ENCODE data around the gene FAM3C. TPM values are rescaled to one million over a fixed set of nuclear protein-coding genes. Genes with fewer than 3 reads are reported as not detected.

FAM3C gene
- polyA plus RNA-seq, 1 donor: 307 TPM

- H3K9me3 ChIP-seq (ENCODE audit: control insufficient read depth, low read depth, low read length): no peaks in the 10 kb centered on the region
- H3K27me3 ChIP-seq (ENCODE audit: control insufficient read depth, insufficient read depth, low read length): no peaks in the 10 kb centered on the region
- no peaks in the 10 kb centered on the region for H3K36me3 ChIP-seq (ENCODE audit: control insufficient read depth, insufficient read depth, low read length)
- WGBS (ENCODE audit: insufficient coverage, low lambda C conversion rate): no CpG with 5 or more reads among the region's 1 CpG
- no peak overlapping the region for H3K4me3 ChIP-seq (ENCODE audit: low read length)
- peak overlapping the region; percentile 61 for H3K27ac ChIP-seq (ENCODE audit: low read length)
- H3K4me1 ChIP-seq (ENCODE audit: control insufficient read depth, insufficient read depth, low read length): peaks cover 23% of the 10 kb centered on the region
- DNase-seq: peak; percentile 56 to 85
Measured at GRCh38 chr7:121414436-121414835, 18.3 kb upstream of the FAM3C start.

DNA sequence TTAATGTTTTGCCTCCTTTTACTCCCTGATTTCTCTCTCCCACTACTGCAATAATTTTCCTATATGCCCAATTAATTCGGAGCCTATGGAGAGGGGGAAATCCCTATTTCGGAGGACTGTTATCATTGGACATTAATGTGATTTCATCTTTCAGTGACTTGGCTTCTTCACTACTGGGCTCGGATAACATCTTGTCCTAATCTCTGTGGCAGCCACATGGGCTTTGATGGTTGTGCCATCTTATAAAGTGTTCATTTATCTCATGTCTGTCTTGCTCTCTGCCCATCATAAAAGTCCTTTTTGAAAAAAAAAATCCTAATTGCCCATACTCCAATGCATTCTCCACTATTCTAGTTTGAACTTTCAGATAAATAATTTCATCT lies 15.5 kb upstream of the FAM3C start:
- no peak overlapping the region for H3K27ac ChIP-seq (ENCODE audit: low read length)
- H3K36me3 ChIP-seq (ENCODE audit: control insufficient read depth, insufficient read depth, low read length): no peaks in the 10 kb centered on the region
- DNase-seq: no peak
- H3K4me1 ChIP-seq (ENCODE audit: control insufficient read depth, insufficient read depth, low read length): peaks cover 20% of the 10 kb centered on the region
- H3K27me3 ChIP-seq (ENCODE audit: control insufficient read depth, insufficient read depth, low read length): no peaks in the 10 kb centered on the region
- H3K9me3 ChIP-seq (ENCODE audit: control insufficient read depth, low read depth, low read length): no peaks in the 10 kb centered on the region
- 100% methylated on average over 1 of the region's 3 CpGs for WGBS (ENCODE audit: insufficient coverage, low lambda C conversion rate)
- H3K4me3 ChIP-seq (ENCODE audit: low read length): no peak overlapping the region

DNA sequence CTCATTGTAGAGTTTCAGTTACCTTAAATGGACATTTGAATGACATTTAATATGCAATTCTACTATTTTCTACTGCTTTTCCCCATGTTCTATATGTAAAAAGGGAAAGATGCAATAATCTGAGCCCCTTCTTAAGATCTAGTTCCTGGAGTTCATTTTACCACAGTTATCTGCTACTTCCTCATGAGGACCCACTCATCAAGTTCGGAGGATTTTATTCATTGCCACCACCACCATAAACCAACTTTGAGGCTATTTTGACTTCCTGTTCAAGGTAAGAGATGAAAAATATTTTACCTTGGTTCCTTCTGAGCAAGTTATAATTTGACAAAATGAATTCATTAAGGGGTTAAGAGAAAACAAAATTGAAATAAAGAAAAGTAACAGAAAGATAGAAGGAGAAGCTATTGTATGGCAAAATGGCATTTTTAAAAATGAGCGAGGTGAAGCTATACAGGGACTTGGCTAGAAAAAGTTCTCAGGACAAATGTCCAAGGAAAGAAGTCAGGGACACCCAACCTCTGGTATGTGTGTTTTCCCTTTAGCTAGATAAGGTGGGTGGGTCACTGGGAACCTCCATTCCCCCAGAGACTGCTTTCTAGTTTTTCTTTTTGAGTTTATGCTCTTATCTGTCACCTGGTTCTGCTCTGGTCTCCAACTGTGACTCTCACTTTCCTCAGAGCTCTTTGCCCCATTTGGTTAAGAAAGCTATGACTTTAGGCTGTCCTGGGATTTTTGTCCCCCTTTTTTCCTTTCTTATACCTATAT lies 14.9 kb upstream of the FAM3C start:
- no peak overlapping the region for H3K4me3 ChIP-seq (ENCODE audit: low read length)
- H3K4me1 ChIP-seq (ENCODE audit: control insufficient read depth, insufficient read depth, low read length): peaks cover 24% of the 10 kb centered on the region
- H3K27me3 ChIP-seq (ENCODE audit: control insufficient read depth, insufficient read depth, low read length): no peaks in the 10 kb centered on the region
- peak; percentile 26 to 52 for DNase-seq
- no CpG with 5 or more reads among the region's 2 CpGs for WGBS (ENCODE audit: insufficient coverage, low lambda C conversion rate)
- no peak overlapping the region for H3K27ac ChIP-seq (ENCODE audit: low read length)
- H3K36me3 ChIP-seq (ENCODE audit: control insufficient read depth, insufficient read depth, low read length): no peaks in the 10 kb centered on the region
- H3K9me3 ChIP-seq (ENCODE audit: control insufficient read depth, low read depth, low read length): no peaks in the 10 kb centered on the region

DNA sequence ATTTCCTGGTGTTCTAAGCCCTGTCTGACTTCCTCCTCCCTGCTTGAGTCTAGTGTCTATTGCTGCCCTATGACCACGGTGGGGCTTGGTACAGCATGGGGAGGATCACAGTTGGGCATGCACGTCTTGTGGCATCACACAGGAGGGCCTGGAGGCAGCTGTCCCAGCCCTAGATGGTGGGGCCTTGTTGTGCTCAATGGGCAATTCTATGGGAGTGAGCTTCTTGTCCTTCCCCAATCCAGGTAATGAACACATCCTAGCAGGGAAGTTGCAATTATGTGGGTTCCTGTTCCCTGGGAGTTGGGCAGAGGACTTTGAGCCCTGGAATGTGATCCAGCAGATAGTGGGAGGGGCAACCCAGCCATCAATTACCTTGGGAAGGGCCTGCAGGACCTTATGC lies 10.8 kb upstream of the FAM3C start:
- H3K4me3 ChIP-seq (ENCODE audit: low read length): no peak overlapping the region
- DNase-seq: peak; percentile 30 to 81
- WGBS (ENCODE audit: insufficient coverage, low lambda C conversion rate): no CpG with 5 or more reads among the region's 2 CpGs
- H3K9me3 ChIP-seq (ENCODE audit: control insufficient read depth, low read depth, low read length): no peaks in the 10 kb centered on the region
- H3K36me3 ChIP-seq (ENCODE audit: control insufficient read depth, insufficient read depth, low read length): no peaks in the 10 kb centered on the region
- peak overlapping the region; percentile 23 for H3K27ac ChIP-seq (ENCODE audit: low read length)
- H3K27me3 ChIP-seq (ENCODE audit: control insufficient read depth, insufficient read depth, low read length): no peaks in the 10 kb centered on the region
- peaks cover 22% of the 10 kb centered on the region for H3K4me1 ChIP-seq (ENCODE audit: control insufficient read depth, insufficient read depth, low read length)

GRCh38 chr7:121406461-121406860 lies 10.4 kb upstream of the FAM3C start:
- peaks cover 20% of the 10 kb centered on the region for H3K4me1 ChIP-seq (ENCODE audit: control insufficient read depth, insufficient read depth, low read length)
- DNase-seq: no peak
- no peak overlapping the region for H3K4me3 ChIP-seq (ENCODE audit: low read length)
- no peaks in the 10 kb centered on the region for H3K9me3 ChIP-seq (ENCODE audit: control insufficient read depth, low read depth, low read length)
- H3K27ac ChIP-seq (ENCODE audit: low read length): peak overlapping the region; percentile 23
- no CpG with 5 or more reads among the region's 5 CpGs for WGBS (ENCODE audit: insufficient coverage, low lambda C conversion rate)
- no peaks in the 10 kb centered on the region for H3K36me3 ChIP-seq (ENCODE audit: control insufficient read depth, insufficient read depth, low read length)
- H3K27me3 ChIP-seq (ENCODE audit: control insufficient read depth, insufficient read depth, low read length): no peaks in the 10 kb centered on the region

DNA sequence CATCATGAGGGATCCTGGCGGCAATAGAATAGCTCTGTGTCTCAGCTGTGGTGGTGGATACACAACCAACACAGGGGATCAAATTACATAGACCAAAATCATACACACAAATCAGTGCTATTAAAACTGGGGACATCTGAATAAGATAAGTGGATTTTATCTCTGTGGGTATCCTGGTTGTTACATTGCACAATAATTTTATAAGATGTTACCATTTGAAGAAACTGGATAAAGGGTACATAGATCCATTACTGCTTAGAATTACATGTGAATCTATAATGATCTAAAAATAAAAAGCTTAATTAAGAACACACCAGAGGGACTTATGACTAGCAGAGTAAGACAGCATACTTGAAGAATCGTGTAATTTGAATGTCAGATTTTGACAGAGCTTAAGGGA lies 8.2 kb upstream of the FAM3C start:
- H3K4me3 ChIP-seq (ENCODE audit: low read length): no peak overlapping the region
- peaks cover 14% of the 10 kb centered on the region for H3K4me1 ChIP-seq (ENCODE audit: control insufficient read depth, insufficient read depth, low read length)
- no peak for DNase-seq
- H3K36me3 ChIP-seq (ENCODE audit: control insufficient read depth, insufficient read depth, low read length): no peaks in the 10 kb centered on the region
- 100% methylated on average over 1 of the region's 2 CpGs for WGBS (ENCODE audit: insufficient coverage, low lambda C conversion rate)
- H3K9me3 ChIP-seq (ENCODE audit: control insufficient read depth, low read depth, low read length): no peaks in the 10 kb centered on the region
- no peaks in the 10 kb centered on the region for H3K27me3 ChIP-seq (ENCODE audit: control insufficient read depth, insufficient read depth, low read length)
- no peak overlapping the region for H3K27ac ChIP-seq (ENCODE audit: low read length)

DNA sequence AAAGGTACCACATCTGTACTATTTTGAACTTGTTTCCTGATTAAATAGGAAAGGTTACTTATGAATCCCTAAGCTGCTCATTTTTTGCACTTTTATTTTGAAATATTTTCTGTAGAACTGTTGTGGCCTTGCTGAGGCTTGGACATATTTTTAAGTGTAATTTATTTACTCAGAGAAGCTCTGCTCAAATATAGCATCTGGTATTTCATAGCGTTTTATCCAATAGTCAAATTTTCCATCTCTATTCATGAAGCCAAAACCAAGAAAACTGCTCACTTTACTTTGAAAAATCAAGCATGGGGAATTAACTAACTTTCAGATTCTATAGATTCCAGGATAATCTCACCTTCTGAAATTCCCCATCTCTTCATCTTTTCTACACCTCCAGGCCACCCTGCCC lies 6.6 kb upstream of the FAM3C start:
- DNase-seq: no peak
- Histone ChIP-seq H3K27ac (ENCODE audit: low read length) (no peak overlapping the region), H3K36me3 (ENCODE audit: control insufficient read depth, insufficient read depth, low read length) (no peaks in the 10 kb centered on the region), H3K4me3 (ENCODE audit: low read length) (no peak overlapping the region), H3K9me3 (ENCODE audit: control insufficient read depth, low read depth, low read length) (no peaks in the 10 kb centered on the region), H3K4me1 (ENCODE audit: control insufficient read depth, insufficient read depth, low read length) (peaks cover 19% of the 10 kb centered on the region), H3K27me3 (ENCODE audit: control insufficient read depth, insufficient read depth, low read length) (no peaks in the 10 kb centered on the region)
- no CpG with 5 or more reads among the region's 1 CpG for WGBS (ENCODE audit: insufficient coverage, low lambda C conversion rate)

DNA sequence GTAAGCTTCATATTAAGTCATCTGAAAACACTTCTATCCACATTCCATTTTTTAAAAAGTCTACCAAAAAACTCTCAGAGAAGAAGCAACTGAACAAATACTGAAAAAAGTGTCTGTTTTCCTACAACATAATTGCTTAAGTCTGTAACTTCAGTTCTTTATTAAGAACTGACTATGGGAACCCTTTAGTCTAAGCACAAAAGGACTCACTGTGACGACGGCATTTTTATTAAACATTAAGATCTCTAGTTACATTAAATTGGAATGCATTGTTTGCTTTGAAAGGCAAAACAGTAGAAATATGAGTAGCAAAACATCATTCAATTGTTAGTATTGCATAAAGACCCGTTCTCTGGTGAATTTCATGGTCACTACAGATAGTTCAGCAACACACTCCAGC lies 5.8 kb upstream of the FAM3C start:
- no peak for DNase-seq
- no peak overlapping the region for H3K27ac ChIP-seq (ENCODE audit: low read length)
- WGBS (ENCODE audit: insufficient coverage, low lambda C conversion rate): no CpG with 5 or more reads among the region's 3 CpGs
- no peaks in the 10 kb centered on the region for H3K9me3 ChIP-seq (ENCODE audit: control insufficient read depth, low read depth, low read length)
- no peak overlapping the region for H3K4me3 ChIP-seq (ENCODE audit: low read length)
- H3K4me1 ChIP-seq (ENCODE audit: control insufficient read depth, insufficient read depth, low read length): peaks cover 19% of the 10 kb centered on the region
- no peaks in the 10 kb centered on the region for H3K27me3 ChIP-seq (ENCODE audit: control insufficient read depth, insufficient read depth, low read length)
- no peaks in the 10 kb centered on the region for H3K36me3 ChIP-seq (ENCODE audit: control insufficient read depth, insufficient read depth, low read length)

GRCh38 chr7:121398246-121398645 lies 2.1 kb upstream of the FAM3C start:
- H3K9me3 ChIP-seq (ENCODE audit: control insufficient read depth, low read depth, low read length): no peaks in the 10 kb centered on the region
- no peaks in the 10 kb centered on the region for H3K27me3 ChIP-seq (ENCODE audit: control insufficient read depth, insufficient read depth, low read length)
- H3K4me3 ChIP-seq (ENCODE audit: low read length): peak overlapping the region; percentile 5
- peak overlapping the region; percentile 73 for H3K27ac ChIP-seq (ENCODE audit: low read length)
- WGBS (ENCODE audit: insufficient coverage, low lambda C conversion rate): no CpG with 5 or more reads among the region's 5 CpGs
- H3K36me3 ChIP-seq (ENCODE audit: control insufficient read depth, insufficient read depth, low read length): no peaks in the 10 kb centered on the region
- H3K4me1 ChIP-seq (ENCODE audit: control insufficient read depth, insufficient read depth, low read length): peaks cover 18% of the 10 kb centered on the region
- peak in 1 of 2 donors; percentile 79 for DNase-seq

DNA sequence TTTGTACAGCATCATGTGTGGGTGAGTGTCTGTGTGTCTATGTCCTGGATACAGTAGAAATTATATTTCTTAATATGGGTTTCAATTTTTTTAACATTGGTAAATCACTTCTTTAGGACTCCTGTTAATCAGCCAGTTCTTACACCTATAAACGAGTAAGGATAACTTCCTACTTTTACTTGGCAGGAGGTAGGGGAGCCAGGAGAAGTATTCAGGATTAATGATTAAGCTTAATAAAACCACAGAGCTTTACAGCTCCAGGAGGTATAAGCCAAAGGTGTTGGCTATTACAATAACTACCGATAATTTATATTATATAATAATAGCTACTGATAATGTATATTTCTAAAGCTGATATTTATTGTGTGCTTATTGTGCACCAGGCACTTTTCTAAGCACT lies 1.7 kb upstream of the FAM3C start:
- peak in 1 of 2 donors; percentile 73 for DNase-seq
- Histone ChIP-seq H3K4me1 (ENCODE audit: control insufficient read depth, insufficient read depth, low read length) (peaks cover 18% of the 10 kb centered on the region), H3K36me3 (ENCODE audit: control insufficient read depth, insufficient read depth, low read length) (no peaks in the 10 kb centered on the region), H3K9me3 (ENCODE audit: control insufficient read depth, low read depth, low read length) (no peaks in the 10 kb centered on the region), H3K27ac (ENCODE audit: low read length) (peak overlapping the region; percentile 73), H3K4me3 (ENCODE audit: low read length) (peak overlapping the region; percentile 5), H3K27me3 (ENCODE audit: control insufficient read depth, insufficient read depth, low read length) (no peaks in the 10 kb centered on the region)
- no CpG with 5 or more reads among the region's 2 CpGs for WGBS (ENCODE audit: insufficient coverage, low lambda C conversion rate)

DNA sequence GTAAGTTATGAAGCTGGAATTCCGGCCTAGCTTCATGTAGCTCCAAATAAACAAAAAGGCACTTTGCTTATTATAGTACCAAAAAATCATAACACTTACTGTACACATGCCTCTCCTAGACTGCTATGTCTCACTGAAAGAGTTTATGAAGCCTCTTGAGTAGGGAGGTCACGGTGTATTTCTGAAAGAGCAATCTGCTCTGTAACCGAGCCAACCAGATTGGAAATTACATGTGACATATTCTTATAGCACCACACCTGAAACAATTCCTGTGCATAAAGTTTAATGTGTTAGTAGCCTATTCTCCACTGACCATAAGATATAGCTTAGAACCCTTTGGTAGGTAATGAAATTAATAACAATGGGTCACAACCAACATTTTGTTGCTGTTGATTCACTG lies 1.3 kb upstream of the FAM3C start:
- H3K27ac ChIP-seq (ENCODE audit: low read length): peak overlapping the region; percentile 73
- no peaks in the 10 kb centered on the region for H3K27me3 ChIP-seq (ENCODE audit: control insufficient read depth, insufficient read depth, low read length)
- no peaks in the 10 kb centered on the region for H3K9me3 ChIP-seq (ENCODE audit: control insufficient read depth, low read depth, low read length)
- peaks cover 18% of the 10 kb centered on the region for H3K4me1 ChIP-seq (ENCODE audit: control insufficient read depth, insufficient read depth, low read length)
- no CpG with 5 or more reads among the region's 3 CpGs for WGBS (ENCODE audit: insufficient coverage, low lambda C conversion rate)
- H3K36me3 ChIP-seq (ENCODE audit: control insufficient read depth, insufficient read depth, low read length): peaks cover under 1% of the 10 kb centered on the region
- no peak overlapping the region for H3K4me3 ChIP-seq (ENCODE audit: low read length)
- peak in 1 of 2 donors; percentile 76 for DNase-seq

Data from large intestine (tissue), 3 donors.